HG03280 (cell line): ENCODE data around the gene C20orf144.

Experiments used
- ATAC-seq: cut with Tn5 transposase; IDR thresholded peaks from one replicate; pipeline ENCODE4 v1.9.1; 2021; ENCODE audit warnings: mild to moderate bottlenecking, moderate library complexity; ENCODE audit not compliant: unreplicated experiment

Gene C20orf144

DNA sequence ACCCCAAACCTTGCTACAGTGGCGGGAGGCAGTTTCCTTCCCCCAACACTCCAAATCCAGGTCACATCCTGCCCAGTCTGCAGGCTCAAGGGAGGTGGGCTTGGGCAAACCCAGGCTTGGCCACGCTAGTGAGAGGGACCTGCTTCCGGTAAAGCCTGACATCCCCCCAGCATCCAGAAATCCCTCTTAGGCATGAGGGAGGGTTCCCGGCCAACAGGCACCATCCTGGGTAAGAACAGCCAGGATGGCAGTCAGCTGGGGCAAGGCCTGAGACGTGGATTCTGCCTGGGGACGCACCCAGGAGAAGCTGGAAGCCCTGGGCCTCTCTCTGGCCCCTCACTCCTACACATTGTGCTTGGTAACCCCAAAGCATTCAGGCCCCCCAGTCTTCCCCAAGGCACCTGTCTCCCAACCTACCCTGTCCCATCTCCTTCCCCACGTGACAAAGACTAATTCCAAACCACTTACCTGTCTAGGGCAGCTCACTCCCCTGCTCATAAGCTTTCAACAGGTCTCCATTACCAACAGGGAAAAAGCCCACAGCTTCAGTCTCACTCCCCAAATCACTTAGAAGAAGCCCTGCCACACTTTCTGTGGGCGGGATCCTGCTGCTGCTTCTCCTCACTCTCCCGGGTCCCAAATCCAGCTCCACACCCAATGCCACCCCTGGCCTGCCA is 2.1 kb downstream of the C20orf144 start:
- no peak for ATAC-seq

DNA sequence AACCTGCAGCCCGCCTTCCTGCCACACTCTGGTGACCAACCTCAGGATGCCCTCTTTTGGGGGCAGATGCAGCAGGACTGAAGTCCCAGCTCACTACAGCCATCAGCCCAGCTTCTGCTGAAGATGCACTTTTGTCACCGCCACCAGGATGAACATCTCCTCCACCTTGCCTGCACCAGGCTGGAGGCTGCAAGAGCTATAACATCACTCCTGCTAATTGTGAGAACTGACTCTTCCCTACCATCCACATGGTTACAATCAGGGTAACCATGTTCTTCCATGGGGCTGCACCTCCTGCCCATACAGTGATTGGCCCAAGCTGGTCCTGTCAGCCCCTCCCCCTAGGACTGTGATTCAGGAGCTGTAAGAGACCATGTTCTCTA is 2.6 kb downstream of the C20orf144 start:
- no peak for ATAC-seq

- ATAC-seq, result peak; percentile 62
Measured at GRCh38 chr20:33666293-33667244, 4.4 kb downstream of the C20orf144 start, which contains the start of gene ACTL10. ACTL10 (plus strand) TSS chr20:33666943; CDS start chr20:33667498, 555 bp downstream.

- ATAC-seq, result peak; percentile 13
Measured at GRCh38 chr20:33667245-33667675, 5.1 kb downstream of the C20orf144 start.

DNA sequence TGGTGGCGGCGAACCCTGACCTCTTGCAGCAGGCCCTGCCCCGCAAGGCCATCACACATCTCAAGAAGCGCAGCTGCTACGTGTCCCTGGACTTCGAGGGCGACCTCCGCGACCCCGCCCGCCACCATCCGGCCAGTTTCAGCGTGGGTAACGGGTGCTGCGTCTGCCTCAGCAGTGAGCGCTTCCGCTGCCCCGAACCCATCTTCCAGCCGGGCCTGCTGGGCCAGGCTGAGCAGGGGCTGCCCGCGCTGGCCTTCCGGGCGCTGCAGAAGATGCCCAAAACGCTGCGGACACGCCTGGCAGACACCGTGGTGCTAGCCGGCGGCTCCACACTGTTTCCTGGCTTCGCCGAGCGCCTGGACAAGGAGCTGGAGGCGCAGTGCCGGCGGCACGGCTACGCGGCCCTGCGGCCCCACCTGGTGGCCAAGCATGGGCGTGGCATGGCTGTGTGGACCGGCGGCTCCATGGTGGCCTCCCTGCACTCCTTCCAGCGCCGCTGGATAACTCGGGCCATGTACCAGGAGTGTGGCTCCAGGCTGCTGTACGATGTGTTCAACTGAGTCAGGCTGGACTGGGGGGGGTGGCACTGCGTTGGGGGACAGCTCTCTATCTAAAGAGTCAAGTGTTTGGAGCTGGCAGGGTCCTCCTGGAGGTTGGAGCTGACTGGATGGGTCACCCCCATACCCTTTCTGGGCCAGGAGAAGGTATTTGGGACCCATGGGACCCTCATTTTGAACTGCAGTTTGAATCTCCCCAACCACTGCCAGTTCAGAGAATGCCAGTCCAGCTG is 5.7 kb downstream of the C20orf144 start:
- ATAC-seq, result peak; percentile 46

DNA sequence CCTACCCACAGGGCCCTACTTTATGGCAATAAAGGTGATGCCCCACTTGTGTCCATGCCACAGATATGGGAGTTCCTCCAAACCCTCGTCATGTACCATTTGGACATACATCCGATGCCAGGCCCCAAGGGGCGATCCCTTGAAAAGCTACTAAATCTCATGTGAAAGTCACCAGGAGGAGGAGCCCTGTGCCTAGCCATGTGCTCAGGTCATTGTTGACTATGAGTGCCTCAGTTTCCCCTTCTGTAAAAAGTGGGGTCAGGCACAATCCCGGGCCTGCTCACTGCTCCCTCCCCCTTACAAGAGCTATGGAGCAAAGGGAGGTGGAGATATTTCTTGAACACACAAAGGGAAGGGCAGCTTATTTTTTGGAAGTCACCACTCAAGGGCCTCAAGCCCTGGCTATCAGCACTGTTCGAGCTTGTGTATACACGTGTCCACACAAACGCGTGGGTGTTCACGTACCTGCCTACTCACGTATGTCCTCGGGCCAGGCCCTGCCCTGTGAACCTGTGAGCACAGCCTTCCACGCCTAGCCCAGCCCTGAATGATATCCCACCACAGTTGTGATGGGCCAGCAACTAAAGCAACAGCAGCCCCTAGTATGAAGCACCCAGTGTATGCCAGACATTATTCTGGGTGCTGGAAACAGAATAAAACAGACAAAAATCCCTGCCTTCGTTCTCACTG is 6.5 kb downstream of the C20orf144 start:
- no peak for ATAC-seq

- ATAC-seq, result no peak
Measured at GRCh38 chr20:33669224-33669623, 7.1 kb downstream of the C20orf144 start.

DNA sequence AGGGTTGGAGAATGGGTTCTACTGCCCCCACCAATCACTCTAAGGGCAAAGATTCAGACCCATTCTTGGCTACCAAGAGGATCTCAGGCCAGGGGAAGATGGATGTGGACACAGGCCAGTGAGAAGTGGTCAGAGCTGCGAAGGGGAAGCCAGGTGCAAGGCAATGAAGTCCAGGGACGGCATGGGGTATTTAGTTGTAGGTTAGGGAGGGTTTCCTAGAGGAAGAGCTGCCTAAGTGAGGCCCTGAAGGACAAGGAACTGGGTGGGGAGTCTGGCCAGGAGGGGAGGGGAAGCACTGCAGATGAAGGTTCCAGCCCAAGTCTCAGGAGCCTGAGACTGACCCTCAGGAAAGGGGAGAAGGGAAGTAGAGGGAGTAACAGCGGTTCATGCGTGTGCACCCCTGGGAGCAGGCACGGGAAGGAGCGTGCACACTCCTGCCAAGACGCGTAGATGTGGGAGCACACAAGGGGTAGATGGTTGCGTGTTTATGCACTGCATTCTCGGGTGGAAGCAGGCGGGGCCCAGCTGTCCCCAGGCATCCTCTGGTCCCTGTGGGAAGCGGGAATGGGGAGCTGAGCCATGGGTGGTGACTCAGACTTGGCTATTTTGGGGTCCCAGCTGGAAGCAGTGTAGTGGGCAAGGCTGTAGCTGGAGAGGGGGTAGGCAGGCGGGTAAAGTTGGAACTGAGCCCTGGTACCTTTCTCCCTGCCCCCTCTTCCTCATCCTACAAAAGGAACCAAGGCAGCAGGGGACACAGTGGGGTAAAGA is 7.9 kb downstream of the C20orf144 start:
- no peak for ATAC-seq

GRCh38 chr20:33670715-33671499 is 8.8 kb downstream of the C20orf144 start:
- ATAC-seq, result no peak

DNA sequence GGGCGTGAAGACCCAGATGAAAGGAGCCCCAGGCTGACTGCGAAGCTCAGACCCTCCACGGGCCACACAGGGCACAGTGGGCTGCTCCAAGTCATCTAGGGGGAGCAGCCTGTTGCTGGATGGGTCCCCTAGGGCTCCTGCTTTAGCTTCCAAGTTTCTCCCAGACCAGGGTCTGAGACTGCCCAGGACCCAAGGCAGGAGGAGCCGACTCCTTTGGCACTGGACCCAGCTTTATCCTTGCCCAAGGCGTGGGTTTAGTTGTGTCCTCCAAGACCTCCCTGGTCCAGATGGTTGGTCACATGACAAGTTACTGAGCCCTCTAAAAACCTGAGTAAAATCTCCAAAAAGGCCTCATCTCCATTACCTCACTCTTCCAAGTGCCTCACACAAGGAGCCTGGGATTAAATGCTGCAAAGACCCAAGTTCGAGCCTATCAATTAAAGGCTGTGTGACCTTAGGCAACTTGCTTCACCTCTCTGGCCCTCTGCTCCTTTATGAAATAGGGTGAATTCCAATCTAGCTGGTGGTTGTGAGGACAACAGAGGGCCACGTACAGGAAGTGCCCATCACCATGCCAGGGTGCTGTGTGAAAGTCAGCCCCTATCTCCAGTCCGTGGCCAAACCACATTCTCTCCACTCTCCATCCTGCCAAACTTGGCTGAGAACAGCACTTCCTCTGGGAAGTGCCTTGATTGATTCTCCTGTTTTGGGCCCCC is 9.6 kb downstream of the C20orf144 start:
- ATAC-seq, result no peak

- no peak for ATAC-seq
Measured at GRCh38 chr20:33672426-33673113, 10.4 kb downstream of the C20orf144 start.

DNA sequence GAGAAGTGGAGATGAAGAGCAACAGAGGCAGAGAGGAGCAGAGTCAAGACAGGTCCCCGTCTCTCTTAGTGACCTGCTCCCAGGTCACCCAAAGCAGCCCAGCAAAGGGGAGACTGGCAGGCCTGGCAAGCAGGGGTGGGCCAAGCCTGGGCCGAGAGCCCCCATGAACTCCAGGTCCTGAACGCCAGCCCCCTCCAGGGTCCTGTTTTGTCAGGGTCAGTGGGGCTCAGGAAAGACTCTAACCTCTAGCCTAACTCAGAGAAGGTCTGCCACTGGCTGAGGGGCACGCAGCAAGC is 10.9 kb downstream of the C20orf144 start:
- ATAC-seq, result no peak

- no peak for ATAC-seq
Measured at GRCh38 chr20:33673410-33674293, 11.5 kb downstream of the C20orf144 start.

GRCh38 chr20:33674294-33675135 is 12.4 kb downstream of the C20orf144 start, which contains the start of gene NECAB3:
NECAB3 (minus strand) TSS chr20:33674428; CDS start chr20:33674352, 76 bp downstream.
- ATAC-seq, result peak; percentile 77

- no peak for ATAC-seq
Measured at GRCh38 chr20:33675136-33675959, 13.2 kb downstream of the C20orf144 start.
